Parathyroid adenoma (tissue), 2 donors: Measurements from ENCODE around the gene NAA16.

Experiments
- H2AFZ ChIP-seq: fragments of 300-600 bp; sonication (generic); one replicate; pipeline ENCODE4 v1.7.0; 2017; ENCODE audit warnings: antibody characterized with exemption, mild to moderate bottlenecking
- H3K27ac ChIP-seq: fragments of 300-600 bp; sonication (generic); one replicate; pipeline ENCODE4 v1.7.0; 2017
- H3K27me3 ChIP-seq: fragments of 300-600 bp; sonication (generic); one replicate; pipeline ENCODE4 v1.7.0; 2017; ENCODE audit warnings: low read length; ENCODE audit not compliant: control insufficient read depth, insufficient read depth
- H3K36me3 ChIP-seq: fragments of 300-600 bp; sonication (generic); one replicate; pipeline ENCODE4 v1.7.0; 2017; ENCODE audit warnings: low read length; ENCODE audit not compliant: control insufficient read depth, insufficient read depth
- H3K4me1 ChIP-seq: fragments of 300-600 bp; sonication (generic); one replicate; pipeline ENCODE4 v1.7.0; 2017; ENCODE audit warnings: control low read depth
- H3K4me2 ChIP-seq: fragments of 300-600 bp; sonication (generic); one replicate; pipeline ENCODE4 v1.7.0; 2017; ENCODE audit warnings: low read length
- H3K4me3 ChIP-seq: fragments of 300-600 bp; sonication (generic); one replicate; pipeline ENCODE4 v1.7.0; 2017; ENCODE audit warnings: low read depth, low read length
- H3K79me2 ChIP-seq: fragments of 300-600 bp; sonication (generic); one replicate; pipeline ENCODE4 v1.7.0; 2017; ENCODE audit warnings: control low read depth
- H3K9ac ChIP-seq: fragments of 300-600 bp; sonication (generic); one replicate; pipeline ENCODE4 v1.7.0; 2017; ENCODE audit warnings: mild to moderate bottlenecking
- H3K9me3 ChIP-seq: fragments of 300-600 bp; sonication (generic); one replicate; pipeline ENCODE4 v1.7.0; 2017; ENCODE audit warnings: low read length; ENCODE audit not compliant: control insufficient read depth
- TF ChIP-seq, protein P1 (sequence below): fragments of 300-600 bp; sonication (generic); IDR thresholded peaks from one replicate; pipeline ENCODE4 v1.7.0; 2017; ENCODE audit warnings: antibody characterized with exemption, mild to moderate bottlenecking
- donor health status: primary hyperparathyroidism.

Gene NAA16

DNA sequence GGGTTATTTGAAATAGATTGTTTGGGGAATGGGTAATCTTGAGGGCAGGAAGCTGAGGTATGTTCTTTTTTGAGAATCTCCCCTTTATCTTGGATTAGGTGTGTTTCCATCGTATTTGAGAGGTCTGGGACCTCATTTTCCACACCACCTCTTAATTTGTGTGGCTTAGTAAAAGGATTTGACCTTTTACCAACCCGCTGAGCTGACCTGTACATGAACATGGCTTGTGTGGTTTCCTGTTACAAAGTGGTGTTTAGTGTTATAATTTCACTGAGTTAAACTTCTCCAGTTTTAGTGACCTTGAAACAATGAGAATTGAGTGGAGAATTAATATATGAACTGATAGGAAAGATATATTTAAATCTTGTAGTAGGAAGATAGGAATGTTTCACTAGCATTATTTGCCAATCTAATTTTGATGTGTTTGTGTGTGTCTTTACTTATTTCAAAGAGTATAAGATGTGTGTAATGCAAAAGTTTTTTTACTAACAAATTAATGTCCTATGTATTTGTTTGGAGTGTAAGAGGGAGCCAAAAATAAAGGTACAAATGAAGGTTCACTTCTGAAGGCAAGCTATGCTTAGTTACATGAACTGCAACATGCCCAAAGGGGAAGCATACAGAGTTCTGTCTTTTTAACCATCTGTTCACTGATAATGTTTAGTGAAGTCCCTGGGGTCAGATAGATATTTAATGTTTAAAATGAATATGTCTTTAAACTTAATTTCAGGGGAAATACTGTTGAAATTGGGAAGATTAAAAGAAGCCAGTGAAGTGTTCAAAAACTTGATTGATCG lies 17.1 kb downstream of the NAA16 start:
- no peaks in the 10 kb centered on the region for H3K27me3 ChIP-seq
- no peaks in the 10 kb centered on the region for H3K9me3 ChIP-seq
- H3K36me3 ChIP-seq, result no peaks in the 10 kb centered on the region
- H2AFZ ChIP-seq, result no peak overlapping the region
- H3K4me2 ChIP-seq, result no peak overlapping the region
- H3K4me1 ChIP-seq, result no peaks in the 10 kb centered on the region
- TF ChIP-seq, protein P1, sequence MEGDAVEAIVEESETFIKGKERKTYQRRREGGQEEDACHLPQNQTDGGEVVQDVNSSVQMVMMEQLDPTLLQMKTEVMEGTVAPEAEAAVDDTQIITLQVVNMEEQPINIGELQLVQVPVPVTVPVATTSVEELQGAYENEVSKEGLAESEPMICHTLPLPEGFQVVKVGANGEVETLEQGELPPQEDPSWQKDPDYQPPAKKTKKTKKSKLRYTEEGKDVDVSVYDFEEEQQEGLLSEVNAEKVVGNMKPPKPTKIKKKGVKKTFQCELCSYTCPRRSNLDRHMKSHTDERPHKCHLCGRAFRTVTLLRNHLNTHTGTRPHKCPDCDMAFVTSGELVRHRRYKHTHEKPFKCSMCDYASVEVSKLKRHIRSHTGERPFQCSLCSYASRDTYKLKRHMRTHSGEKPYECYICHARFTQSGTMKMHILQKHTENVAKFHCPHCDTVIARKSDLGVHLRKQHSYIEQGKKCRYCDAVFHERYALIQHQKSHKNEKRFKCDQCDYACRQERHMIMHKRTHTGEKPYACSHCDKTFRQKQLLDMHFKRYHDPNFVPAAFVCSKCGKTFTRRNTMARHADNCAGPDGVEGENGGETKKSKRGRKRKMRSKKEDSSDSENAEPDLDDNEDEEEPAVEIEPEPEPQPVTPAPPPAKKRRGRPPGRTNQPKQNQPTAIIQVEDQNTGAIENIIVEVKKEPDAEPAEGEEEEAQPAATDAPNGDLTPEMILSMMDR, result no peak
- H3K79me2 ChIP-seq, result no peaks in the 10 kb centered on the region
- no peak overlapping the region for H3K9ac ChIP-seq
- no peak overlapping the region for H3K27ac ChIP-seq
- H3K4me3 ChIP-seq, result no peak overlapping the region

DNA sequence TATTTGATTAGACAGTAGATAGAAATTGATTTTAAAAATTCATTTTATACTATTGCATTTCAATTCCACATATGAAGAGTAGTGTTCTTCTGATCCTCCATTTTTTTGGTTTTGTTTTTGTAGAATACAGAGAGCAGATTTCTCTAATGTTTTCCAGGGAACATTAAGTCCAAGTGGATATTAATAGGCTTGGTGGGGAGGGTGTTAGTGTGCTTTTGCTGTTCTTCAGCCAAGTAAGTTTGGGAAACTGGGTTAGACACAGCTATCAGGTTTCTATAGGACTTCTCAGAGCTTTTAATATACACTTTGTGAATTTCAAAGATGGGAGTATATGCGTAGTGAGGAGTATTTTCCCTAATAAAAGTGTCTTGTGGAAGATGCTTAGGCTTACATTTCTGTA lies 21.8 kb downstream of the NAA16 start:
- no peak overlapping the region for H3K4me2 ChIP-seq

GRCh38 chr13:41334810-41335209 lies 23.7 kb downstream of the NAA16 start:
- TF ChIP-seq, protein P1, result no peak
- Histone ChIP-seq H3K27me3 (no peaks in the 10 kb centered on the region), H3K9me3 (no peaks in the 10 kb centered on the region), H3K4me3 (no peak overlapping the region), H3K4me2 (no peak overlapping the region), H3K27ac (no peak overlapping the region), H3K4me1 (peaks cover 2% of the 10 kb centered on the region), H3K79me2 (peaks cover 4% of the 10 kb centered on the region), H3K9ac (no peak overlapping the region), H3K36me3 (no peaks in the 10 kb centered on the region), H2AFZ (no peak overlapping the region)

More for the DNA sequence above, 21.8 kb downstream of the NAA16 start:
- TF ChIP-seq, protein P1, result no peak
- Histone ChIP-seq H3K79me2 (peaks cover 4% of the 10 kb centered on the region), H3K27me3 (no peaks in the 10 kb centered on the region), H3K4me1 (peaks cover 1% of the 10 kb centered on the region), H3K9ac (no peak overlapping the region), H3K9me3 (no peaks in the 10 kb centered on the region), H2AFZ (no peak overlapping the region), H3K27ac (no peak overlapping the region), H3K36me3 (no peaks in the 10 kb centered on the region), H3K4me3 (no peak overlapping the region)

- no peak overlapping the region for H3K4me3 ChIP-seq
- no peaks in the 10 kb centered on the region for H3K36me3 ChIP-seq
- H3K9ac ChIP-seq, result no peak overlapping the region
- TF ChIP-seq, protein P1, result no peak
- no peaks in the 10 kb centered on the region for H3K9me3 ChIP-seq
- no peaks in the 10 kb centered on the region for H3K79me2 ChIP-seq
- no peaks in the 10 kb centered on the region for H3K4me1 ChIP-seq
- no peak overlapping the region for H3K4me2 ChIP-seq
- no peak overlapping the region for H3K27ac ChIP-seq
- H2AFZ ChIP-seq, result no peak overlapping the region
- H3K27me3 ChIP-seq, result no peaks in the 10 kb centered on the region
Measured at GRCh38 chr13:41344358-41344757, 33.3 kb downstream of the NAA16 start.
